Fibroblast of lung (primary cell): ENCODE data around the gene MCTP2.

Source experiments
- CTCF ChIP-seq, 2 donors: IDR thresholded peaks in 1 of 2; conservative IDR thresholded peaks in 1 of 2; 1 replicate in 1 of 2; 2 replicates in 1 of 2; pipeline ENCODE4 v1.5.1; 2011 to 2012; ENCODE audit warnings: low read length in 2 of 2, control low read depth in 1 of 2, inconsistent platforms in 1 of 2, low read depth in 1 of 2, mild to moderate bottlenecking in 1 of 2
- EZH2 ChIP-seq: IDR thresholded peaks from 2 replicates; pipeline ENCODE4 v1.5.1; 2012; ENCODE audit warnings: low read length, control low read depth, mild to moderate bottlenecking; ENCODE audit errors: missing control alignments

DNA sequence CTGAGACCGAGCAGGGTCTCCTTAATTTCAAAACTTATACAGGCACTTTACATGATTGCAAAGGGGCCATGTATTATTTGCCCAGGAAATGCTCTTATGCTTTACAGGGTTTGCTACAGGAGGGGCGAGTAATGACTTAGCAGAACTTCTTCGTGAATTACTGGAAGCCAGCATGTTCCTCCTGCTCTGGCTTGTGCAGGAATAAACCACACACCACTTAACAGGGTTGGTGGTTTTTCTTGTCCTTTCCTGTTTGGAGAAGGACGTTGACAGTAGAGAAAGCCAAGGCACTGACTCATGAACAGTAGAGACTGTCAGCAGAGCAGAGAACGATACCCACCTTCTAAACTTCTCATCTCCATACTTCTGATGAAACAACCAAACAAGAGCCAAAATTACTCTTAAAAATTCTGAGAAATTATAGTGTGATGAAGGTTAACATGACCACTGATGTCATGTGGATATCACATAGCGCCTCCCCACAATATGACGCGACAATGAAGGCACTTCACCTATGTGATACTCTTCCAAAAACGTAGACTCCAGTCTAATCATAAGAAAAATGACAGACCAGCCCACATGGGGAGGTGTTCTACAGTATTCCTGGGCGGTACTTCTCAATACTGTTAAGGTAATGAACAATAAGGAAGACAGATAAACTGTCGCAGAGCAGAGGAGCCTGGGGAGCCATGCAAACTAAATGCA, 24.7 kb upstream of the MCTP2 start:
- no peak for TF ChIP-seq CTCF (conservative IDR thresholded peaks at IDR 0.05 in 1 of 2, IDR thresholded peaks at IDR 0.05 in 1 of 2; ENCODE audit: low read depth in 1 of 2, low read length in 2 of 2)
- no peak for TF ChIP-seq EZH2
